Keratinocyte (primary cell): Measurements from ENCODE around the gene TCP11. TPM values are rescaled to one million over a fixed set of nuclear protein-coding genes. Genes with fewer than 3 reads are reported as not detected.

ENCODE experiments used
- DNase-seq: peaks from one replicate; pipeline ENCODE4 v3.0.0-alpha.2; 2011; ENCODE audit warnings: low read depth, missing footprints, low spot score
- FAIRE-seq: peaks from 2 replicates; lab custom pipeline; 2011; peaks lifted over from hg19 to GRCh38; lab: Jason Lieb, UNC
- H2AFZ ChIP-seq: 2 replicates; pipeline ENCODE4 v1.6.0; 2012; ENCODE audit warnings: low read length, control low read depth, inconsistent platforms; ENCODE audit not compliant: control insufficient read depth
- H3K27ac ChIP-seq: 2 replicates; pipeline ENCODE4 v1.5.1; 2011; ENCODE audit warnings: low read length; ENCODE audit not compliant: control insufficient read depth, insufficient read depth
- H3K27me3 ChIP-seq: 3 replicates; pipeline ENCODE4 v1.6.0; 2011; ENCODE audit warnings: low read length; ENCODE audit not compliant: control insufficient read depth, insufficient read depth; ENCODE audit errors: extremely low read depth
- H3K36me3 ChIP-seq, 2 experiments: 2 replicates in 1 of 2; 3 replicates in 1 of 2; pipeline ENCODE4 v1.5.1; 2011; ENCODE audit warnings: low read length in 2 of 2, mild to moderate bottlenecking in 1 of 2; ENCODE audit not compliant: control insufficient read depth in 2 of 2, insufficient read depth in 2 of 2; ENCODE audit errors: extremely low read depth in 1 of 2
- H3K4me1 ChIP-seq: 3 replicates; pipeline ENCODE4 v1.5.1; 2011; ENCODE audit warnings: low read length; ENCODE audit not compliant: control insufficient read depth, insufficient read depth; ENCODE audit errors: extremely low read depth
- H3K4me2 ChIP-seq: 3 replicates; pipeline ENCODE4 v1.6.0; 2011; ENCODE audit warnings: low read depth, low read length; ENCODE audit not compliant: control insufficient read depth, insufficient read depth; ENCODE audit errors: extremely low read depth
- H3K4me3 ChIP-seq, 3 experiments: fragments of 200-600 bp in 1 of 3; sonication (generic) in 1 of 3; 2 replicates in 2 of 3; 3 replicates in 1 of 3; pipeline ENCODE4 v1.5.1; 2011 to 2016; ENCODE audit warnings: low read length in 3 of 3, mild to moderate bottlenecking in 3 of 3, control low read depth in 2 of 3, inconsistent platforms in 1 of 3, low read depth in 1 of 3, mixed read lengths in 1 of 3, mixed run types in 1 of 3, moderate library complexity in 1 of 3; ENCODE audit not compliant: control insufficient read depth in 2 of 3, insufficient read depth in 2 of 3; ENCODE audit errors: extremely low read depth in 1 of 3
- H3K79me2 ChIP-seq: 2 replicates; pipeline ENCODE4 v1.6.0; 2012; ENCODE audit warnings: low read length; ENCODE audit not compliant: control insufficient read depth, insufficient read depth
- H3K9ac ChIP-seq: 3 replicates; pipeline ENCODE4 v1.6.0; 2011; ENCODE audit warnings: low read length; ENCODE audit not compliant: control insufficient read depth, insufficient read depth; ENCODE audit errors: extremely low read depth
- H3K9me1 ChIP-seq: 3 replicates; pipeline ENCODE4 v1.6.0; 2011; ENCODE audit warnings: low read length; ENCODE audit not compliant: control insufficient read depth, insufficient read depth; ENCODE audit errors: extremely low read depth
- H3K9me3 ChIP-seq: 2 replicates; pipeline ENCODE4 v1.5.1; 2012; ENCODE audit warnings: low read depth, low read length; ENCODE audit not compliant: control insufficient read depth
- H4K20me1 ChIP-seq: 3 replicates; pipeline ENCODE4 v1.6.0; 2011; ENCODE audit warnings: low read length; ENCODE audit not compliant: control insufficient read depth, insufficient read depth; ENCODE audit errors: extremely low read depth
- EZH2 ChIP-seq: IDR thresholded peaks from one replicate; pipeline ENCODE4 v1.6.1; 2012; ENCODE audit warnings: inconsistent platforms, mild to moderate bottlenecking, low read length, moderate library complexity
- dilution Hi-C: fragments of 300-500 bp; cut with MboI; formaldehyde crosslinking; loops from one replicate; pipeline ENCODE4 v1.7.0; 2020; ENCODE audit warnings: low sequenced_read_pairs; ENCODE audit not compliant: extremely low pct_ligation_motif_present
- polyA plus RNA-seq, 5 experiments: library from polyadenylated mRNA; depleted of rRNA in 3 of 5; stranded (reverse) in 3 of 5; stranded (forward) in 1 of 5; unstranded in 1 of 5; fragments of >200 nt; gene quantifications; 1 replicate in 1 of 5; 2 replicates in 3 of 5; 3 replicates in 1 of 5; pipeline versions ENCODE4 v1.2.1 to v1.2.3, GENCODE V29; 2011 to 2012; ENCODE audit warnings: missing spikeins in 2 of 5, low read depth in 1 of 5, low replicate concordance in 1 of 5
- TF ChIP-seq, protein P1 (sequence below), 3 experiments: IDR thresholded peaks in 1 of 3; conservative IDR thresholded peaks in 1 of 3; optimal IDR thresholded peaks in 1 of 3; 2 replicates in 2 of 3; 3 replicates in 1 of 3; pipeline versions ENCODE3 to v1.5.1; 2011; ENCODE audit warnings: low read length in 3 of 3, mild to moderate bottlenecking in 3 of 3, moderate library complexity in 2 of 3, control low read depth in 1 of 3, inconsistent platforms in 1 of 3; ENCODE audit not compliant: insufficient read depth in 2 of 3; ENCODE audit errors: extremely low read depth in 1 of 3

TCP11 gene
- polyA plus RNA-seq, 1 donor (not counting 4 experiments of a cell fraction or from before 2014, with no cell fraction given): not detected

GRCh38 chr6:35149891-35150566 lies 8.9 kb upstream of the TCP11 start:
- Histone ChIP-seq H3K4me3 (no peak overlapping the region), H3K4me2 (no peak overlapping the region), H3K9me1 (no peaks in the 10 kb centered on the region), H3K79me2 (no peaks in the 10 kb centered on the region), H3K9me3 (no peaks in the 10 kb centered on the region), H3K27ac (no peak overlapping the region), H2AFZ (no peak overlapping the region), H3K27me3 (no peaks in the 10 kb centered on the region), H3K4me1 (peaks cover 21% of the 10 kb centered on the region), H3K36me3 (no peaks in the 10 kb centered on the region), H3K9ac (no peak overlapping the region), H4K20me1 (no peaks in the 10 kb centered on the region)
- DNase-seq: no peak
- dilution Hi-C loops: no loop called here
- TF ChIP-seq, protein P1, sequence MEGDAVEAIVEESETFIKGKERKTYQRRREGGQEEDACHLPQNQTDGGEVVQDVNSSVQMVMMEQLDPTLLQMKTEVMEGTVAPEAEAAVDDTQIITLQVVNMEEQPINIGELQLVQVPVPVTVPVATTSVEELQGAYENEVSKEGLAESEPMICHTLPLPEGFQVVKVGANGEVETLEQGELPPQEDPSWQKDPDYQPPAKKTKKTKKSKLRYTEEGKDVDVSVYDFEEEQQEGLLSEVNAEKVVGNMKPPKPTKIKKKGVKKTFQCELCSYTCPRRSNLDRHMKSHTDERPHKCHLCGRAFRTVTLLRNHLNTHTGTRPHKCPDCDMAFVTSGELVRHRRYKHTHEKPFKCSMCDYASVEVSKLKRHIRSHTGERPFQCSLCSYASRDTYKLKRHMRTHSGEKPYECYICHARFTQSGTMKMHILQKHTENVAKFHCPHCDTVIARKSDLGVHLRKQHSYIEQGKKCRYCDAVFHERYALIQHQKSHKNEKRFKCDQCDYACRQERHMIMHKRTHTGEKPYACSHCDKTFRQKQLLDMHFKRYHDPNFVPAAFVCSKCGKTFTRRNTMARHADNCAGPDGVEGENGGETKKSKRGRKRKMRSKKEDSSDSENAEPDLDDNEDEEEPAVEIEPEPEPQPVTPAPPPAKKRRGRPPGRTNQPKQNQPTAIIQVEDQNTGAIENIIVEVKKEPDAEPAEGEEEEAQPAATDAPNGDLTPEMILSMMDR (optimal IDR thresholded peaks at IDR 0.05 in 1 of 3, IDR thresholded peaks at IDR 0.05 in 1 of 3, conservative IDR thresholded peaks at IDR 0.05 in 1 of 3; ENCODE audit: extremely low read depth in 1 of 3, insufficient read depth in 2 of 3, low read length in 3 of 3): no peak
- TF ChIP-seq EZH2: no peak
- no peak for FAIRE-seq

DNA sequence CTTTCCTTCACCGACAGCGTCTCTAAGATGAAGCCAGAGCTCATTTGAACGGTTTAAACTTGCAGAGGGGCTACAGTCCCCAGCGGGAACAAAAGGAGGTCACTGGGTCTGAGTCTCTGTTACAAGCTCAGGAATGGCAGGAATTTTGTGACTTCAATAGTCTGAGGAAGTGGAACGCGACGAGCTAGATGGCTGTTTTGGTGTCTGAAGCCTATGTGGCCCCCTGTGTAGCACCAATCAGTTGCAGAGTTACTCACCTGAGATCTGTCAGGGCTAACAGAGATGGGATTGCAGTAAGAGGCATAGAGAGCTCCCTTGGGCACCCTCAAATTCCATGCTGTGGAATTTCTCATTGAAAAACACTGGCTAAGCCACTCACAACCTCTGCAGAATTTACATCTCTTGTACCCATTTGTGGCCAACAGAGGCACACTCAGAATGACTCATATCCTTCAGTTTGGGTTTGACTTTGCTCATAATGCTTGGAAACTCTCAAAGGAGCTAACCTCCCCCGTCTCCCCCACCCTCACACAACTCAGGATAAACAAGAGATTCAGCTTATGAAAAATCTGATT lies 7.1 kb upstream of the TCP11 start:
- FAIRE-seq: peak; percentile 74

More for the DNA sequence above, 7.1 kb upstream of the TCP11 start:
- no peak overlapping the region for H3K27ac ChIP-seq
- no peak overlapping the region for H3K9ac ChIP-seq
- H3K27me3 ChIP-seq: no peaks in the 10 kb centered on the region
- H3K4me2 ChIP-seq: peak overlapping the region; percentile 45
- no peaks in the 10 kb centered on the region for H3K79me2 ChIP-seq
- no peaks in the 10 kb centered on the region for H3K36me3 ChIP-seq
- TF ChIP-seq, protein P1 (optimal IDR thresholded peaks at IDR 0.05 in 1 of 3, IDR thresholded peaks at IDR 0.05 in 1 of 3, conservative IDR thresholded peaks at IDR 0.05 in 1 of 3; ENCODE audit: extremely low read depth in 1 of 3, insufficient read depth in 2 of 3, low read length in 3 of 3): no peak
- no peak for TF ChIP-seq EZH2
- no peak for DNase-seq
- H3K9me3 ChIP-seq: no peaks in the 10 kb centered on the region
- dilution Hi-C loops: no loop called here
- H3K9me1 ChIP-seq: no peaks in the 10 kb centered on the region
- H2AFZ ChIP-seq: no peak overlapping the region
- no peaks in the 10 kb centered on the region for H4K20me1 ChIP-seq
- H3K4me1 ChIP-seq: peaks cover 21% of the 10 kb centered on the region
- H3K4me3 ChIP-seq: no peak overlapping the region
